ENCODE measurements around the gene SYCE1L.
"Not testable (repeated sequence)": the region's sequence is repeated elsewhere in the genome, so short reads cannot be mapped to it uniquely, and the experiment has no call there.

Gene SYCE1L

GRCh38 chr16:77199211-77199610 lies at the start of gene SYCE1L:
TSS of gene SYCE1L (plus strand) at chr16:77199408. CDS start at chr16:77199452, 44 bp downstream.
- no peak for DNase-seq (ENCODE audit: extremely low read depth in 1 of 2, low read depth in 1 of 2)

GRCh38 chr16:77157346-77158058 lies 41.7 kb upstream of the SYCE1L start:
- DNase-seq (ENCODE audit: extremely low read depth in 1 of 2, low read depth in 1 of 2): no peak

- DNase-seq (ENCODE audit: extremely low read depth in 1 of 2, low read depth in 1 of 2): no peak
Measured at GRCh38 chr16:77158293-77158692, 40.9 kb upstream of the SYCE1L start.

GRCh38 chr16:77165006-77165405 lies 34.2 kb upstream of the SYCE1L start:
- DNase-seq (ENCODE audit: extremely low read depth in 1 of 2, low read depth in 1 of 2): no peak

- DNase-seq (ENCODE audit: extremely low read depth in 1 of 2, low read depth in 1 of 2): not testable (repeated sequence)
Measured at GRCh38 chr16:77165536-77166236, 33.5 kb upstream of the SYCE1L start.

GRCh38 chr16:77166726-77167125 lies 32.5 kb upstream of the SYCE1L start:
- no peak for DNase-seq (ENCODE audit: extremely low read depth in 1 of 2, low read depth in 1 of 2)

- no peak for DNase-seq (ENCODE audit: extremely low read depth in 1 of 2, low read depth in 1 of 2)
Measured at GRCh38 chr16:77168901-77169300, 30.3 kb upstream of the SYCE1L start.

- DNase-seq (ENCODE audit: extremely low read depth in 1 of 2, low read depth in 1 of 2): peak in 1 of 2 donors; percentile 8
Measured at GRCh38 chr16:77169650-77170236, 29.5 kb upstream of the SYCE1L start.

GRCh38 chr16:77170805-77171204 lies 28.4 kb upstream of the SYCE1L start:
- DNase-seq (ENCODE audit: extremely low read depth in 1 of 2, low read depth in 1 of 2): no peak

- no peak for DNase-seq (ENCODE audit: extremely low read depth in 1 of 2, low read depth in 1 of 2)
Measured at GRCh38 chr16:77171745-77172635, 27.2 kb upstream of the SYCE1L start.

- DNase-seq (ENCODE audit: extremely low read depth in 1 of 2, low read depth in 1 of 2): no peak
Measured at GRCh38 chr16:77172951-77173350, 26.3 kb upstream of the SYCE1L start.

- no peak for DNase-seq (ENCODE audit: extremely low read depth in 1 of 2, low read depth in 1 of 2)
Measured at GRCh38 chr16:77183137-77183536, 16.1 kb upstream of the SYCE1L start.

- not testable (repeated sequence) for DNase-seq (ENCODE audit: extremely low read depth in 1 of 2, low read depth in 1 of 2)
Measured at GRCh38 chr16:77186298-77186697, 12.9 kb upstream of the SYCE1L start.

- no peak for DNase-seq (ENCODE audit: extremely low read depth in 1 of 2, low read depth in 1 of 2)
Measured at GRCh38 chr16:77190190-77190477, 9.1 kb upstream of the SYCE1L start.

- DNase-seq (ENCODE audit: extremely low read depth in 1 of 2, low read depth in 1 of 2): peak; percentile 85 to 91
Measured at GRCh38 chr16:77190478-77191258, 8.5 kb upstream of the SYCE1L start, which contains the start of gene MON1B. TSS of gene MON1B (plus strand) at chr16:77191190. CDS start at chr16:77191486, 296 bp downstream.

GRCh38 chr16:77191259-77191969 lies 7.8 kb upstream of the SYCE1L start:
- DNase-seq (ENCODE audit: extremely low read depth in 1 of 2, low read depth in 1 of 2): no peak

- no peak for DNase-seq (ENCODE audit: extremely low read depth in 1 of 2, low read depth in 1 of 2)
Measured at GRCh38 chr16:77193377-77193776, 5.8 kb upstream of the SYCE1L start.

GRCh38 chr16:77194295-77195231 lies 4.6 kb upstream of the SYCE1L start:
- no peak for DNase-seq (ENCODE audit: extremely low read depth in 1 of 2, low read depth in 1 of 2)

- DNase-seq (ENCODE audit: extremely low read depth in 1 of 2, low read depth in 1 of 2): no peak
Measured at GRCh38 chr16:77195411-77195810, 3.8 kb upstream of the SYCE1L start.
